GM12892 (cell line): Measurements from ENCODE around the gene SORBS1.

Source experiments
- DNase-seq: peaks from one replicate; pipeline ENCODE4 v3.0.0; 2011; ENCODE audit not compliant: insufficient read length
- FAIRE-seq: peaks from 2 replicates; lab custom pipeline; 2011; peaks lifted over from hg19 to GRCh38; lab: Jason Lieb, UNC
- POLR2A ChIP-seq: IDR thresholded peaks from 2 replicates; pipeline ENCODE4 v1.6.1; 2011; ENCODE audit warnings: low read depth, low read length, control low read depth
- POLR2AphosphoS5 ChIP-seq: IDR thresholded peaks from 2 replicates; pipeline ENCODE4 v1.6.1; 2011; ENCODE audit warnings: low read depth, low read length, control low read depth
- TAF1 ChIP-seq: IDR thresholded peaks from 2 replicates; pipeline ENCODE4 v1.6.1; 2011; ENCODE audit warnings: low read depth, mild to moderate bottlenecking, control low read depth, low read length, borderline replicate concordance

Gene SORBS1

GRCh38 chr10:95286707-95287106, 274.5 kb downstream of the SORBS1 start:
- FAIRE-seq (no peak), DNase-seq (no peak)
- no peak for TF ChIP-seq TAF1
- TF ChIP-seq POLR2A: no peak
- TF ChIP-seq POLR2AphosphoS5: no peak

- FAIRE-seq (no peak), DNase-seq (no peak)
- TF ChIP-seq TAF1: no peak
- no peak for TF ChIP-seq POLR2AphosphoS5
- no peak for TF ChIP-seq POLR2A
Observed at GRCh38 chr10:95285556-95285955, 275.6 kb downstream of the SORBS1 start.

GRCh38 chr10:95284807-95285206, 276.4 kb downstream of the SORBS1 start:
- TF ChIP-seq POLR2AphosphoS5 (no peak), POLR2A (no peak), TAF1 (no peak)
- FAIRE-seq (no peak), DNase-seq (no peak)

- DNase-seq: no peak
- TF ChIP-seq POLR2AphosphoS5: no peak
- TF ChIP-seq POLR2A: no peak
- TF ChIP-seq TAF1: no peak
- no peak for FAIRE-seq
Observed at GRCh38 chr10:95282107-95282506, 279.1 kb downstream of the SORBS1 start.

GRCh38 chr10:95281206-95281605, 280.0 kb downstream of the SORBS1 start:
- no peak for FAIRE-seq
- TF ChIP-seq POLR2AphosphoS5 (no peak), TAF1 (no peak)
- DNase-seq: no peak

GRCh38 chr10:95280637-95281036, 280.5 kb downstream of the SORBS1 start:
- no peak for DNase-seq
- FAIRE-seq: no peak

GRCh38 chr10:95279042-95279820, 281.9 kb downstream of the SORBS1 start:
- no peak for DNase-seq
- TF ChIP-seq POLR2AphosphoS5 (no peak), POLR2A (no peak), TAF1 (no peak)
- no peak for FAIRE-seq

More at GRCh38 chr10:95280637-95281036, 280.5 kb downstream of the SORBS1 start:
- TF ChIP-seq TAF1 (no peak), POLR2A (no peak), POLR2AphosphoS5 (no peak)

- DNase-seq (no peak), FAIRE-seq (no peak)
- no peak for TF ChIP-seq POLR2AphosphoS5
- no peak for TF ChIP-seq POLR2A
- no peak for TF ChIP-seq TAF1
Observed at GRCh38 chr10:95278061-95278988, 282.8 kb downstream of the SORBS1 start.

- TF ChIP-seq POLR2A (no peak), POLR2AphosphoS5 (no peak), TAF1 (no peak)
- FAIRE-seq: peak; percentile 40
- no peak for DNase-seq
Observed at GRCh38 chr10:95277614-95278013, 283.6 kb downstream of the SORBS1 start.

GRCh38 chr10:95277201-95277570, 284.0 kb downstream of the SORBS1 start:
- no peak for DNase-seq
- FAIRE-seq: no peak
- TF ChIP-seq POLR2AphosphoS5 (no peak), POLR2A (no peak), TAF1 (no peak)
